HCT116 (cell line): Measurements from ENCODE around the gene CA10. TPM values are rescaled to one million over a fixed set of nuclear protein-coding genes. Genes with fewer than 3 reads are reported as not detected.

Experiments used
- ATAC-seq: fragments of 200-7000 bp; cut with Tn5 transposase; 2 replicates; pipeline ENCODE4 v1.9.1; 2020; ENCODE audit warnings: mild to moderate bottlenecking, moderate library complexity
- BruUV-seq: library from RNA; stranded (reverse); fragments of 400-500 nt; replicated peaks from 2 replicates; lab custom pipeline; 2021; lab: Mats Ljungman, UMichigan
- CTCF ChIA-PET: fragments of 300-600 bp; sonication (Branson Sonifier 250); formaldehyde crosslinking; loops from one replicate; lab custom pipeline; 2021; ENCODE audit warnings: antibody characterized with exemption; lab: Charles Lee
- POLR2A ChIA-PET: fragments of 300-600, 350-600 bp; sonication (Branson Sonifier 250); formaldehyde crosslinking; loops from one replicate; lab custom pipeline; 2021; ENCODE audit warnings: antibody characterized with exemption; lab: Charles Lee
- RAD21 ChIA-PET, 2 experiments: fragments of 300-600 bp; sonication (Branson Sonifier 250); formaldehyde crosslinking; loops; one replicate each; lab custom pipeline; 2023; ENCODE audit warnings: low total read pairs in 2 of 2; ENCODE audit not compliant: uncharacterized antibody in 2 of 2, unreplicated experiment in 2 of 2, low non-redundant PET in 1 of 2; lab: Charles Lee
- DNase-seq: peaks from one replicate; pipeline ENCODE4 v3.0.0-alpha.2; 2010; ENCODE audit warnings: low read depth, low spot score
- H2AFZ ChIP-seq: fragments of 200-600 bp; shearing (Covaris generic), sonication (generic); 2 replicates; pipeline ENCODE4 v1.6.1; 2017; ENCODE audit warnings: low read depth, mixed run types, mixed read lengths, antibody characterized with exemption, low read length; ENCODE audit not compliant: poor library complexity, severe bottlenecking
- H3K27ac ChIP-seq: 2 replicates; pipeline ENCODE4 v1.5.1; 2012; ENCODE audit warnings: low read depth, low read length
- H3K27me3 ChIP-seq: fragments of 200-600 bp; sonication (generic); 2 replicates; pipeline ENCODE4 v1.6.1; 2016; ENCODE audit warnings: mixed run types, low read length, mixed read lengths; ENCODE audit not compliant: insufficient read depth
- H3K36me3 ChIP-seq, 2 experiments: fragments of 200-500 bp in 1 of 2; fragments of 200-600 bp in 1 of 2; sonication (Bioruptor generic) in 1 of 2; sonication (generic) in 1 of 2; 2 replicates each; pipeline versions ENCODE4 v1.5.1 to v1.6.1; 2014 to 2016; ENCODE audit warnings: low read length in 2 of 2, inconsistent platforms in 1 of 2, mixed read lengths in 1 of 2, mixed run types in 1 of 2; ENCODE audit not compliant: insufficient read depth in 2 of 2, control insufficient read depth in 1 of 2
- H3K4me1 ChIP-seq, 2 experiments: fragments of 200-600 bp in 1 of 2; sonication (generic) in 1 of 2; 2 replicates each; pipeline versions ENCODE4 v1.5.1 to v1.6.1; 2012 to 2017; ENCODE audit warnings: low read length in 2 of 2, inconsistent platforms in 1 of 2, mild to moderate bottlenecking in 1 of 2, mixed read lengths in 1 of 2, mixed run types in 1 of 2, moderate library complexity in 1 of 2; ENCODE audit not compliant: insufficient read depth in 2 of 2, control insufficient read depth in 1 of 2
- H3K4me2 ChIP-seq: fragments of 200-600 bp; sonication (generic); 2 replicates; pipeline ENCODE4 v1.6.1; 2017; ENCODE audit warnings: mixed run types, low read length, mixed read lengths
- H3K4me3 ChIP-seq, 2 experiments: fragments of 200-600 bp in 1 of 2; sonication (generic) in 1 of 2; replicated peaks in 1 of 2; 2 replicates each; pipeline ENCODE4 v1.5.1; 2011 to 2016; ENCODE audit warnings: low read length in 2 of 2, control low read depth in 1 of 2, low read depth in 1 of 2, mild to moderate bottlenecking in 1 of 2, mixed read lengths in 1 of 2, mixed run types in 1 of 2
- H3K79me2 ChIP-seq: fragments of 200-600 bp; sonication (generic); 2 replicates; pipeline ENCODE4 v1.6.1; 2017; ENCODE audit warnings: mild to moderate bottlenecking, mixed run types, low read length, moderate library complexity, mixed read lengths; ENCODE audit not compliant: insufficient read depth
- H3K9ac ChIP-seq: fragments of 200-600 bp; sonication (generic); 2 replicates; pipeline ENCODE4 v1.6.1; 2016; ENCODE audit warnings: low read length, mixed read lengths
- H3K9me2 ChIP-seq: fragments of 200-600 bp; sonication (generic), shearing (Covaris generic); 2 replicates; pipeline ENCODE4 v1.6.1; 2017; ENCODE audit warnings: mixed run types, mild to moderate bottlenecking, moderate library complexity; ENCODE audit not compliant: insufficient read depth
- H3K9me3 ChIP-seq, 2 experiments: fragments of 200-500 bp in 1 of 2; fragments of 200-600 bp in 1 of 2; sonication (Bioruptor generic) in 1 of 2; sonication (generic) in 1 of 2; 2 replicates each; pipeline ENCODE4 v1.6.1; 2014 to 2017; ENCODE audit warnings: low read length in 2 of 2, mixed read lengths in 2 of 2, inconsistent platforms in 1 of 2, low read depth in 1 of 2, mild to moderate bottlenecking in 1 of 2, mixed run types in 1 of 2, moderate library complexity in 1 of 2; ENCODE audit not compliant: control insufficient read depth in 1 of 2, insufficient read depth in 1 of 2
- H4K20me1 ChIP-seq: fragments of 200-600 bp; sonication (generic), shearing (Covaris generic); 2 replicates; pipeline ENCODE4 v1.6.1; 2017; ENCODE audit warnings: mixed run types, mild to moderate bottlenecking, moderate library complexity; ENCODE audit not compliant: insufficient read depth
- ATF3 ChIP-seq: IDR thresholded peaks from 2 replicates; pipeline ENCODE4 v1.6.1; 2012
- CEBPB ChIP-seq: IDR thresholded peaks from 2 replicates; pipeline ENCODE4 v1.6.1; 2012; ENCODE audit warnings: low read depth
- CTCF ChIP-seq, 3 experiments: fragments of 200-600 bp in 1 of 3; sonication (generic) in 1 of 3; IDR thresholded peaks in 2 of 3; conservative IDR thresholded peaks in 1 of 3; 2 replicates each; pipeline ENCODE4 v1.5.1; 2012 to 2017; ENCODE audit warnings: low read depth in 2 of 3, low read length in 2 of 3, antibody characterized with exemption in 1 of 3, borderline replicate concordance in 1 of 3, control low read depth in 1 of 3, mild to moderate bottlenecking in 1 of 3, mixed read lengths in 1 of 3, mixed run types in 1 of 3, moderate library complexity in 1 of 3; ENCODE audit not compliant: insufficient read depth in 1 of 3
- MAX ChIP-seq: IDR thresholded peaks from 2 replicates; pipeline ENCODE4 v1.6.1; 2012
- POLR2A ChIP-seq: IDR thresholded peaks from 2 replicates; pipeline ENCODE4 v1.7.0; 2011; ENCODE audit warnings: borderline replicate concordance; ENCODE audit not compliant: insufficient read depth, insufficient read length; ENCODE audit errors: extremely low read depth
- POLR2AphosphoS5 ChIP-seq: IDR thresholded peaks from 2 replicates; pipeline ENCODE4 v1.6.1; 2011; ENCODE audit warnings: mild to moderate bottlenecking, low read depth, low read length, moderate library complexity
- RAD21 ChIP-seq: IDR thresholded peaks from 2 replicates; pipeline ENCODE4 v1.6.1; 2012; ENCODE audit warnings: low read depth, mild to moderate bottlenecking
- SIN3A ChIP-seq: IDR thresholded peaks from 2 replicates; pipeline ENCODE4 v1.6.1; 2012; ENCODE audit warnings: low read depth
- SP1 ChIP-seq: IDR thresholded peaks from 2 replicates; pipeline ENCODE4 v1.6.1; 2012; ENCODE audit warnings: low read depth
- YY1 ChIP-seq: IDR thresholded peaks from 2 replicates; pipeline ENCODE4 v1.6.1; 2011; ENCODE audit warnings: low read length, low read depth, moderate library complexity, mild to moderate bottlenecking; ENCODE audit not compliant: insufficient replicate concordance; ENCODE audit errors: extremely low read depth
- intact Hi-C: fragments of 100-400 bp; cut with micrococcal nuclease; formaldehyde crosslinking; loops from 2 replicates; pipeline ENCODE4 v1.10.0; 2022
- total RNA-seq: library from RNA; stranded (reverse); gene quantifications from one replicate; pipeline ENCODE4 v1.2.1, GENCODE V29; 2021; ENCODE audit not compliant: unreplicated experiment

The CA10 gene
- total RNA-seq, 1 experiment from 2014 or later: not detected

GRCh38 chr17:51700011-51700760 lies 458.3 kb downstream of the CA10 start:
- no peak for ATAC-seq
- no peak for DNase-seq
- Histone ChIP-seq H3K9ac (no peak overlapping the region), H3K9me3 (no peaks in the 10 kb centered on the region), H3K27me3 (0 out of 2 replicates have a peak, but pooled peaks cover 5% of the 10 kb centered on the region), H3K4me1 (no peaks in the 10 kb centered on the region), H3K4me2 (no peak overlapping the region), H3K27ac (no peak overlapping the region), H2AFZ (no peak overlapping the region), H4K20me1 (no peaks in the 10 kb centered on the region), H3K4me3 (no peak overlapping the region), H3K9me2 (no peaks in the 10 kb centered on the region), H3K36me3 (no peaks in the 10 kb centered on the region), H3K79me2 (no peaks in the 10 kb centered on the region)
- intact Hi-C loops: no loop called here
- ChIA-PET POLR2A (no interaction called here), RAD21 (no interaction called here), CTCF (no interaction called here)
- BruUV-seq: no TSS peak
- TF ChIP-seq CEBPB (no peak), ATF3 (no peak), MAX (no peak), SP1 (no peak), SIN3A (no peak), YY1 (no peak), RAD21 (no peak), CTCF (IDR thresholded peaks at IDR 0.05 in 2 of 3, conservative IDR thresholded peaks at IDR 0.05 in 1 of 3; ENCODE audit: borderline replicate concordance in 1 of 3, insufficient read depth in 1 of 3, low read depth in 2 of 3, low read length in 2 of 3) (no peak), POLR2A (no peak), POLR2AphosphoS5 (no peak)
